HG03571 (cell line): ENCODE data around the gene FNDC3B.
"Not testable (repeated sequence)": the region's sequence is repeated elsewhere in the genome, so short reads cannot be mapped to it uniquely, and the experiment has no call there.

ENCODE experiments used
- ATAC-seq: cut with Tn5 transposase; IDR thresholded peaks from one replicate; pipeline ENCODE4 v1.9.1; 2021; ENCODE audit not compliant: unreplicated experiment

Gene FNDC3B

DNA sequence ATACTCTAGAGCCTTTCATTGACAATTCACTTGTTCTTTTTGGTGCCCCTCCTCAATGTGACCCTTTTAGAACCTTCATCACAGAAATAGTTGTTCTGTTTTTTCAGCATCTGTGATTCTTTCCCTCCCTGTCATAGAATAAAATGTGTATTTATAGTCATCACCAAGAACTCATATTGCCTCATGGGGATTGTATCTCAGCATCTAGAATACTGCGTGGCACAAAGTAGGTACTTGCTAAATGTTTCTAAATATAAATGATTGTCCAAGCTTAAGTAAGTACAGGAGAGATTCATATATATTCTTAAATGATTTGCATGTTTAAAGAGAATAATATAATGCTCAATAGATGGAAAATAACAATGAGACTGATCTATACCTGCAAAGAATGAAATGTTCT lies 190.1 kb downstream of the FNDC3B start:
- ATAC-seq, result no peak

DNA sequence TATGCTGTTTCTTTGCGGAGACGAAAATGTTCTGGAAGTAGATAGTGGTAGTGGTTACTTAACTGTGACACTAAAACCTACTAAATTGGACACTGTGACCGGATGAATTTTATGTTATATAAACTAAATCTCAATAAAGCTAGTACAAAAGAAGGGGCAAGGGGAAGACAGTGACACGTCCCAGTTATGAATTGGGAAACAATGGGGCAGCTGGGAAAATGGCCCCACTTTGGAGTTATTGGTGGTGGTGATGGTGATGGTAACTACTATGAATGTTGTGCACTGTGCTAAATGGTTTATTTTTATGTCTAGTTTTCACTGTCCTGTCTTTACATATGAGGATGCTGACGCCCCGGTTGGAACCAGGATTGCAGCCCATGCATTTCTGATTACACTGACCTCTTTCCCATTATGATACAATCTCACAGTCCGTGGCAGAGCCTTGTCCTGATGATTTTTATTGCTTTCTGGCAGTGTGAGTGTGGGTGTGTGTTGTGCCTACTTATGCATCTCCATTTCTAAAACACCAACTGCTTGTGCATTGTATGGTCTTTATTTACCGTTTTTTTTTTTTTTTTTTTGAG lies 192.0 kb downstream of the FNDC3B start:
- ATAC-seq, result no peak

DNA sequence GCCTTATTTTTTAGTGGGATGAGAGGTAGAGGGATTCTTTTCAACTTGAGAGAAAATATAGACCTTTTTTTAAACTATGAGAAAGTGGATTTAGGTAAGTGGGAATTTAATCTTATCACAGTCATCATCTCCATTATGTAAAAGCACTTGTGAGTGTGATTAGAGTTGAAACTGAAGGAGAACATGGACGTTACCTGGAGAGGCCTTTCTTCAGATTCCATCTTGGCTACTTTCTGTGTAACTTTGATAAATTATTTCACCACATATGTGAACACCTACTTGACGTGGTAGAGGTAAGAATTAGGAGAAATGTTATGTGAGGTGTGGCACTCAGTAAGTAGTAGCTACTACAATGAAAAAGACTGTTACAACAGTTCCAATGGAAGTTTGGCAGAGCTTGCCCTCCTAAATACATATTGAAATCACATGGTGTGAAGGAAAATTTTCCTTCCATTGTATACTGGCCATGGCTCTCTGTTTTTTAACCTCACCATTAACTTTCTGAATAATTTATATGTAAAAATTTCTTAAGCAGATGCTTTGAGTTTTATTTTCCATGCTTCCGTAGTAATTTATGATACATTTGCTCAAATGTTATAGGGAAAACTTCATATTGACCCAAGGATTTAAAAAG lies 193.3 kb downstream of the FNDC3B start:
- ATAC-seq, result no peak

DNA sequence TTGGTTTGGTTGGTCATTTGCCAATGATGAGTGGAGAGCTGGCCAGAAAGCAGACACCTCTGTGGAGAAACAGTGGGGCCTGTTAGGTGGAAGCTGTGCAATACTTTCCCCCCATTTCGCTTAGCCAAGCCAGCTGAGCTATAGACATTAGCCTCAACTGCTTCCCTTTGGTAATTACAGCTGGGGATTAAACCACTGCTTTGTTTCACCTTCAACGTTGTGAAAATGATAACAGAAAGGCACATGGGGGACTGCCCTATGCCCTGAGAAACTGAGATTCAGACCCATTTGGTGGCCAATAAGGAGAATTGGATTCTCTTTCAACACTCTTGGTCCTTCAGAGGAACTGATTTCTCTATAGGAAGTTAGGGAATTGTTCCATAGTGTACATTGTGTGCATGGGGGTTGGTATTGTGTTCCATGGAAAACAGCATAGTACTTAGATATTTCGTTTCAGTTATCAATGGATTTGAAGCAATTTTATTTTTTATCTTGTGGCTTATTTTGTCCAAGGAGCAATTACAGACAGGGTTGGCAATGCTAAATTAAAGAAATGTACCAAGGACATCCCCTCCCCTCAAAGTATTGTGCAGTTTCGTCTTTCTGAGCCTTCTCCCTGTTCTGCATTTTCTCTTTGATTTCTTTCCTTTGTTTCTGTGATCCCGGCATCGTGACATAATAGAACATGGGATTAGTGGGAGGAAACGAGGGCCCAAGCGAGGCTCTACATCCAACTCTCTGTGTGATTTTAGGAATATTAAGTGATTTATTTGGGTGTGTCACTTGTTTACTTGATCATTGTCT lies 194.3 kb downstream of the FNDC3B start:
- no peak for ATAC-seq

DNA sequence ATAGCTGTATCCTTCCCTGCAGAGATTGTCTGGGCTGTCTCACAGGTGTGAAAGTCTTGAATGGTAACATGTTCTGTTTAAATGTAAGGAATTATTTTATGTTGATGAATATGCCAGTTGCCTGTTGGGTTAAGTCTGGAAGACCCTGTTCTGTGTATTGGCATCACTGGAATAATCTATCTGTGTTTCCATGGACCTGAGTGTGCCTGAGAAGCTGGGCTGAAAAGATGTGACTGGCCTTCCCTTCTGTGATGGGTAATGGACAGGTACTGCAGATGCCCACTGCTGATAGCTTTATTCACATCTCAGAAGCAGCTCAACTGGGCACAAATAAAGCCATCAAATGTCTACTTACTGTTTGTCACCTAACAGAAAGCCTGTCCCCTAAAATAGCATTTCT lies 196.3 kb downstream of the FNDC3B start:
- no peak for ATAC-seq

DNA sequence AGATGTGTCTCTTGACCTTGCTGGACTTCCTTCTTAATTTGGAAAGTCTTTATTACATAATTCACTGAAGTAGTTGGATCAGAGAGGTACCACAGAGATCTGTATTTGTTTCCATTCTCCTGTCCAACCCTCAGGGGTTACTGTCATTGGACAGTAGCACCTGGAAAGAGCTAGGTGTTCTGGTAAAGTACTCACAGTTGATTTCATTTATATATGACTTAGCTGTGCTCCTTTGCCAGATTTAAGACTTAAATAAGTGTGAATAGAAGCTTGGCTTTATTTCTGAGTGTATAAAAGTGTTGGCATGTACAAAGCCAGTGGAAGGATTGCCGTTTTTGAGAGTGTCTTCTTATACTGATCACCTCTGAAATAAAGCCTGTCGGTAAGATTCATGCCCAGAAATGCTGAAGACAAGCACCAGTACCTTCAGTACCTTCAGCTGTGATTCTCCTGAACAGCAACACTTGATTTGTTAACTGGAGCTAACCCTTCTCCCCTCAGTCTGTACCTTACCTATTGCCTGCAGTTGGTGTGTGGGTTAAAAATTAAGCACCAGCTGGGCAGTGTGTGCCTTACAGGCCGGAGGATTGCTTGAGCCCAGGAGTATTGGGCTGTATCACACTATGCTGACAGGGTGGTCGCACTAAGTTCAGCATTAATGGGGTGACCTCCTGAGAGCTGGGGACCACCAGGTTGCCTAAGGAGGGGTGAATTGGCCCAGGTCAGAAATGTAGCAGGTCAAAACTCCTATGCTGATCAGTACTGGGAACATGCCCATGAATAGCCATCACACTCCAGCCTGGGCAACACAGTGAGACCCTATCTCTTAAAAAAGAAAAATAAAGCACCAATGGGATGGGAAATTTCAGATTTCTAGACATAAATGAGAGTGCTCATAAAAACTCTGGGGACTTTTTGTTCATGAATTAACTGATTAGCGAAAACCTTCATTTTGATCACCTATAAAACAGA lies 197.7 kb downstream of the FNDC3B start:
- ATAC-seq, result no peak

DNA sequence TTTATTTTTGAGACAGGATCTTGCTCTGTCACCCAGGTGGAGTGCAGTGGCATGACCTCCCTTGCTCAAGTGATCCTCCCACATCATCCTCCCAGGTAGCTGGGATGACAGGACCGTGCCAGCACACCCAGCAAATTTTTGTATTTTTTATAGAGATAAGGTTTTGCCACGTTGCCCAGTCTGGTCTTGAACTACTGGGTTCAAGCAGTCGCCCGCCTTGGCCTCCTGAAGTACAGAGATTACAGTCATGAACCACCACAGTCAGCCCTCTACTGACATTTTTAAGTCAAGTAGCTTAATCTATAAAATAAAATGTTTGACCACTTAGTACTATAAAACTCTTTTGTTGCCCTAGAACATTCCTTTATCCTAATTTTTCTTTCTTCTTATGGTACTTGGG lies 198.8 kb downstream of the FNDC3B start:
- ATAC-seq, result no peak

DNA sequence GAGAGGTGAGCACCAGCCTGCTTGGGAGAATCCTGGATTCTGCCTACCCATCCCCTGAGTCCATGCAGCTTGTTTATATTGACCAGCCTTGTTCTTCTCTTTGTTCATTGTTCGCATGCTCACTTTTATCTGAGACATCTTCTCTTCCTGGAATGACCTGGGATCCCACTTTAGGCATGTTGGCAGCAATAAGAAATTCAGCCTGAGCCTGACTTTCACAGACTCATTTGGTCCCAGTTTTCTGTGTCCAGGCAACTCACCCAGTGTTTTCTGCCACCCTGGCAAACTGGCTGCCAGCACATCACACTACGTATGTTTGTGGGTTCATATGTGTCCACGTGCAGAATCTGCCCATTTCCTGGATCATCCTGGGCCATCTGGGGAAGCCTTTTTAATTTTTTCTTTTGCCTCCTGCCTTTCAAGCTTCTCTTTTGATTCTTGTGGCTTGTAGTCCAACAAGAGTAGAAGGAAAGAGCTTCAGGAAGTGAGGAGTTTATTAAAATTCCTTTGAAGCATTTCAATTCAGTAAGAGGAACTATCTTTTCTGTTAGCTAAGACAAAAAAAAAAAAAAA lies 199.9 kb downstream of the FNDC3B start:
- ATAC-seq, result no peak

DNA sequence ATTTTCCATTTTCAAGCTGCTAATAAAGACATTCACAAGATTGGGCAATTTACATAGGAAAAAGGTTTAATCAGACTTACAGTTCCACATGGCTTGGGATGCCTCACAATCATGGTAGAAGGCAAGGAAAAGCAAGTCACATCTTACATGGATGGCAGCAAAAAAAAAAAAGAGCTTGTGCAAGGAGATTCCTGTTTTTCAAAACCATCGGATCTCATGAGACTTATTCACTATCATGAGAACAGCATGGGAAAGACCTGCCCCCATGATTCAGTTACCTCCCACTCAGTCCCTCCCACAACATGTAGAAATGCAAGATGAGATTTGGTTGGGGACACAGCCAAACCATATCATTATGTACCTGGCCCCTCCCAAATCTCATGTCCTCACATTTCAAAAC lies 202.0 kb downstream of the FNDC3B start:
- no peak for ATAC-seq

DNA sequence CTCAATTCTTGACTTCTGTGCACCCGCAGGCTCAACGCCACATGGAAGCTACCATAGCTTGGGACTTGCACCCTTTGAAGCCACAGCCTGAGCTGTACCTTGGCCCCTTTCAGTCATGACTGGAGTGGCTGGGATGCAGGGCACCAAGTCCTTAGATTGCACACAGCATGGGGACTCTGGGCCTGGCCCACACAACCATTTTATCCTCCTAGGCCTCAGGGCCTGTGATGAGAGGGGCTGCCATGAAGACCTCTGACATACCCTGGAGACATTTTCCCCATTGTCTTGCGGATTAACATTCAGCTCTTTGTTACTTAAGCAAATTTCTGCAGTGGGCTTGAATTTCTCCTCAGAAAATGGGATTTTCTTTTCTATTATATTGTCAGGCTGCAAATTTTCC lies 203.1 kb downstream of the FNDC3B start:
- not testable (repeated sequence) for ATAC-seq

DNA sequence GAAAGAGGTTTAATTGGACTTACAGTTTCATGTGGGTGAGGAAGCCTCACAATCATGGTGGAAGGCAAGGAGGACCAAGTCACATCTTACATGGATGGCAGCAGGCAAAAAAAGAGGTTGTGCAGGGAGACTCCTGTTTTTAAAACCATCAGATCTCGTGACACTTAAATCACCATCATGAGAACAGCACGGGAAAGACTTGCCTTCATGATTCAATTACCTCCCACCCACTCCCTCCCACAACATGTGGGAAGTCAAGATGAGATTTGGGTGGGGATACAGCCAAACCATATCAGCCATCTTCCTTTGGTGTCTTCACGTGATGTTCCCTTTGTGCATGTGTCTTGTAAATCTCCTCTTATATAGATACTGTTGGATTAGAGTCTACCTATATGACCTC lies 204.0 kb downstream of the FNDC3B start:
- not testable (repeated sequence) for ATAC-seq

DNA sequence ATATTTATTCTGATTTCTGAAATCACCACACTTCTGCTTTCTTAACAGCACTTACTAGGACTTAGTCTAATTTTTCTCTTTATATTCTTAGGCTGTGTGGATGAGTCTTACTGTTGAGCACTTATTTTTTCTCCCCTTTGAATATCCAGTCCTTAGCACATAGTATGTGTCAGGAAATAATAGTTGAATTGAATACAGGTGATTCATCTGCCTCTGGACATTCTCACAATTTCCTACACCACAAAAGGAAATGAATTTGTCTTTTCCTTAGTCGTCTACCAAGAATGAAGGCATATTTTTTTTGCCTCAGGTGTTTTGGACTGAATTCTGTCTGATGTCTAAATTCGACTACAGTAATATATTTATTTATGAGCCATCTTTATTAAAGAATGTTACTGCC lies 204.6 kb downstream of the FNDC3B start:
- ATAC-seq, result no peak

DNA sequence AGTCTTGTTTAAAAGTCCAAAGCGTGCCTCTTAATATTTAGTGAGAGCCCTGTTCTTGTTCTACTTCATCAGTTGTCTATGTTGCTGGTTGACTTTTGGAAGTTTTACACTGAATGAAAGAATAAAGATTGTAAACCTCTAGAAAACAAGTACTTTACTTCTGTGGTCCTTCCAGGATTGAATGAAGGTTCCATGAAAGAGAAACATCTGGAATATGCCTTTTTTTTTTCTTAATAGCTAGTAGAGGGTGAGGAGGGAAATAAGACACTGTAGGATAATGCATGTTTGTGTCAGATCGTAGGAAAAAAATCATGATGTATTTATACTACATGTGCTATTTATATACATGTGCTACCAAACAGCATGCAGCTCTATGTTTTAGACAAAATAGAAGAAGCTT lies 205.9 kb downstream of the FNDC3B start:
- no peak for ATAC-seq

DNA sequence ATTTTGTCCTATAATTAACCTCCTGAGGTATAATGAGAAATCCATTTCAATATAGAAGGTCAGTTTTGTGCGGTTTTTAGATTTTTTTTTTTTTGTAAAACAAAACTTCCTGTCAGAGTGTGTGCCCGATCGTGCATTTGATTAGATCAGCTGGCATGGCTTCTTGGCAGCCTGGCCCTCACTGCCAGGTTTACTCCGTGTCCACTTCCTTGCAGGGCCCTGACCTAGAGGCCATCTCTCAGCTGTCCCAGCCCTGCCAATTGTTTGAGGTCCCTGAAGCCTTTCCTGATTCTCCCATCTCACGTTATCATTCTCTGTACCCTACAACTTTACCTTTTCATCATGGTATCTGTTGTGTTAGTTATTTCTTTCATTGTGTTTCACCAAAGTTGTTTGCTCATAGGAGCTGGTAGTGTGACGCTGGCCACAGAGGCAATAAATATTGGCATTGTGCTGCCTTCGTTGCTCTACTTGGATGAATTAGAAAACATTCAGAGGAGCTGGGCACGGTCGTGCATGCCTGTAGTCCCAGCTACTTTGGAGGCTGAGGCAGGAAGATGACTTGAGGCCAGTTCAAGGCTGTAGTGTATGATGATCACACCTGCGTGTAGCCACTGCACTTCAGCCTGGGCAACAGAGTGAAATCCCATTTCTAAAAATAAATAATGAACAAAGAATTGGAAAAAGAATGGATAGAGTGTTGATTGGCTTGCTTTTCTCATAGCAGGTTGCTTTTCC lies 206.9 kb downstream of the FNDC3B start:
- no peak for ATAC-seq

DNA sequence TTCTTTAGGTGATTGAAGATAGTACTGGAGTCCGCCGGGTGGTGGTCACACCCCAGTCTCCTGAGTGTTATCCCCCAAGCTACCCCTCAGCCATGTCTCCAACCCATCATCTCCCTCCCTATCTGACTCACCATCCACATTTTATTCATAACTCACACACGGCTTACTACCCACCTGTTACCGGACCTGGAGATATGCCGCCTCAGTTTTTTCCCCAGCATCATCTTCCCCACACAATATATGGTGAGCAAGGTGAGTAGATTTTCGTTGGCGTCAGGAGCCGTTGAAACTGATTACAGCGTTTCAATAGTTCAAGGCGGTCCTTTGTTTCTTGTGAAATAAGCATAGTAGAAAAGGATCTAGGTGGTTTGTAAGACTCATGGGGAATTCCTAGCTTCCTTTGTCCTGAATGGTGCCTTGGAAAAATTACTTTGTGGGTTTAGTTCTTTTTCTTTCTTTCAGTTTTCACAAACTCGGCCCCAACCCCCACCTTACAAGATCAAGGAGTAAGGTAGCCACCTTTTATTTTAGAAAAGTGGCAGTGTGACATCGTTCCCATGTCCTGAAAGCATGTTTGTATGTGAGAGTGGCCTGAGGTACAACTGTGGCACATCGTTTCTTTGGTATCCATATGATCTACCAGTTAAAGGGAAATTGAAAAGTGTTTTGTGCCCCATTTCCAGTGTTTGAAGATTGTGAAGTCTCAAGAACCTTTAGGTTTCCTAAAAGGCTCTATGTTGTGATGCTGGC lies 208.3 kb downstream of the FNDC3B start:
- no peak for ATAC-seq

DNA sequence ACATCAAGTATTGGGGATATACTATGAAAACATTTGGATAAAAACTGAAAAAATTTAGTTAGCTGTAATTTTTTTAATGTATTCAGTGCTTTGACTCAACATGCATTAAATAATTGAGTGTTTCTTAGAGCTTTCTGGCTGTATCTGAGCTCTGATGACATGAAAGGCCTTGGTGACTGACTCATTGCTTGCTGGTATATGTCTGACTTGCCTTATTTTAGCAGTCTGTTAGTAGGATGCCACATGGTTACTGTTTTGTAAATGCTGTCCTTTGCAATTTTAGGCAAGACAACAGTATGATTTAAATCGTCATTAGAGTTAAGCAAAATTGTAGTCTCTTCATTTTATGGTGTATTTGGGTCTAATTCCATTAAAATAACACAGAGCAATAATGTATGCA lies 209.7 kb downstream of the FNDC3B start:
- no peak for ATAC-seq

DNA sequence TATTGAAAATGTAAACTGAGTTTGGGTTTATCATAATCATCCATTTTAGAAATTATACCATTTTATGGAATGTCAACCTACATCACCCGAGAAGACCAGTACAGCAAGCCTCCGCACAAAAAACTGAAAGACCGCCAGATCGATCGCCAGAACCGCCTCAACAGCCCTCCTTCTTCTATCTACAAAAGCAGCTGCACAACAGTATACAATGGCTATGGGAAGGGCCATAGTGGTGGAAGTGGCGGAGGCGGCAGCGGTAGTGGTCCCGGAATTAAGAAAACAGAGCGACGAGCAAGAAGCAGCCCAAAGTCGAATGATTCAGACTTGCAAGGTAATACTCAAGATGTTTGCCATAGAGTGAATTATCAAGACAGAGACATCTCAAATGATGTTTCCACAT lies 211.8 kb downstream of the FNDC3B start:
- no peak for ATAC-seq

DNA sequence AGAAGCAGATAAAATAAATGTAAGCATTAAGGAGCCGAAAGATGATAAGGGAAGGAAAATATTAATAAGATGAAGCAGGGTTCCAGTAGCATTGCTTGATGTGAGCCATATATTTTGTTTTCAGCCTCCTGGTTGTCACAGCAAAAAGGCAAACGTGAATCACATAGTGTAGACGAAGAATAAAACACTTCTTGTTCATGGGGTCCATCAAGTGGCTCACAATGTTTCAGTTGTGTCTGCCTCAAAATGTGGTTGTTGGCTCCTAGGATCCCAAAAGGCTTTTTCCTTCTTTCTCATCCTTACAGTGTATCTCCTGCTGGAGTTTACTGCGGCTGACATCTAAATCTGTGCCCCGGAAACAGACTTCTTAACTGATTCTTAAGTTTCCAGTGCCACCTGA lies 213.8 kb downstream of the FNDC3B start:
- ATAC-seq, result no peak

DNA sequence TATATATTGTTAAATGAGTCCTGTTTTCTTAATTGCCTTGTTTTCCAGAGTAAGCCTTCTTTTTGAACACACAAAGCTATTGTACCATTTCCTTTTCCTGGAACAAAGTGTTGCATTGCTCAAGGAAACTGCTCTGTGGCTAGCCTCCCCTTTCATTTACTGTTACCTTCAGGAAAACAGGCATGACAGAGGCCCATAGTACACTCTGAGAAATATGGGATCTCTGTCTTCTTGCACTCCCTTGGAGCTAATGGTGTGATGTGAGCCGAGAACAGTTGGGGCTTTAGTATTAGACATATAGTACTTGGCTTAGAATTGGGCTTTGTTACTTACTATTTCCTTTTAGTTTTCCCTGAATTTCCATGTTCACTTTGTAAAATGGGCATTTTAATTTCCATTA lies 215.2 kb downstream of the FNDC3B start:
- no peak for ATAC-seq
